HG03432 (cell line): ENCODE measurements around the gene AFF1.
"Not testable (repeated sequence)": the region's sequence is repeated elsewhere in the genome, so short reads cannot be mapped to it uniquely, and the experiment has no call there.

Experiments used
- ATAC-seq: cut with Tn5 transposase; IDR thresholded peaks from one replicate; pipeline ENCODE4 v1.9.1; 2021; ENCODE audit warnings: mild to moderate bottlenecking, moderate library complexity; ENCODE audit not compliant: unreplicated experiment

AFF1 gene

GRCh38 chr4:87077914-87078585 lies 143.2 kb downstream of the AFF1 start:
- ATAC-seq = no peak

DNA sequence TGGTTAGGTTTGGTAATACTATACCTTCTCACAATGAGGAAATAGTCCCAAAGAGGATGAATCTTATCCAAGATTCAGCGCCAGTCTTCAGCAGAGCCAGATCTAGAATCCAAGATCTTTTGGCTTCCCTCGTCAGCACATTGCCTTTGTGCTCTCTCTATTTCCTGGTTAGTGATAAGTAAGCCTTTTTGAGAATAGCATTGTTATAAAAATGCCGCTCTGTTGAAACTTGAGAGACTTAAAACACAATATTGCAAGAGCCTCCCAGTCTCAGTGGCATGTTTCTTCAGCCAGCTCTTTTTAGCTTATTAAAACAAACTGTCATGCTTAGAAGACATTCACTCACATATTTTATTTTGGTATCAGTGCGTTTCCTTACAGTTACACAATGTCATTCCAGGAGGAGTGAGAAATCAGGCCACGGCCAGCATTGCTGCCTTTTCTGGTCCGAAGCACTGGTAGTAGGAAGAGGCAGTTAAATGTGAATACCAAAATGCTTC lies 144.2 kb downstream of the AFF1 start:
- no peak for ATAC-seq

DNA sequence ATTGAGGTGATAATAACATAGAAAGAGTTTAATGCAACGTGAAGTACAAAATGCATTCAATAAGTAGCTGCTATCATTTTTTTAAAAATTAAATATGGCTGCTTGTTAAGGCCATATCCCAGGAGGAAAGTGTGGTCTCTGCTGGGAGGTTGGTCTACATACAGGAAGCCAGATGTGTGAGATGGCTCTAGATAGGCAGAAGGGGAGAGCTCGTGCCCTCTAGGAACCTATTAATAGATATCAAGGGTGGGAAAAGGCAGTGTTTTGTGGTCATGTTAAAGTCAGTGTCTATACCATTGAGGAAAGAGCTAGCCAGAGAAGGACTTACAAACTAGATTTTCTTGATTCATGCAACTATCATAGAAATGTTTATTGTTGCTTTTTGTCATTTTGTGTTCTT lies 145.2 kb downstream of the AFF1 start:
- no peak for ATAC-seq

GRCh38 chr4:87080462-87080861 lies 145.7 kb downstream of the AFF1 start:
- ATAC-seq = no peak

- ATAC-seq = no peak
Observed at GRCh38 chr4:87081826-87082225, 147.0 kb downstream of the AFF1 start.

- ATAC-seq = not testable (repeated sequence)
Observed at GRCh38 chr4:87085732-87086131, 150.9 kb downstream of the AFF1 start.

DNA sequence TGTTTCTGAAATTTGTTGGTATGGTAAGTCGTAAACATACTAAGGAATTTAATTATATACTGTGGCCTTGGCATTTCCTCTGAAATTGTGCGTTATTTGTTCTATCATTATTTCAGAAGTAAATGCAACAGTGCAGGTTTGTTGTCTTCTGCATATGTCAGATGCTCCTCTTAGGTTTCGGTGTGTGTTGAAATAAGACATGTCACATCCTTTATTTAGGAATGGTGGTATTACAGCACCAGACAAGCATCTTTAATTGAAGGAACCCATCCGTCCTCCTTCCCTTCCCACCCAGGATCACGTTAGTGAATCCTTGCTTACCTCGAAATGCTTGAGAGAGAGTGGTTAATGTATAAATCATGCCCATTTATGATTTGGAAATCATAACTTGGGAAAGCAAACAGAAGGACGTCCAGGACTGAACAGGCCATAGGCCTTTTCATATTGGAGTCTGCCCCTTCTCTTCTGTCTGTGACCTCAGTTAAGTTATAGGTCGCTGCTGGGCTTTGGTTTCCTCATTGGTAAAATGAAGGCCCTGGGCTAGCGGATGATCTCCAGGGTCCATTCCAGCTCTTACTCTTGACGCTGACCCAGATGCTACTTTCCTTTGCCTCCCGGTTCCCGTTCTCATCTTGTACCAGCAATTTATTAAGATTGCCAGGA lies 151.5 kb downstream of the AFF1 start:
- ATAC-seq = no peak

GRCh38 chr4:87087015-87087414 lies 152.2 kb downstream of the AFF1 start:
- ATAC-seq = no peak

- ATAC-seq = no peak
Observed at GRCh38 chr4:87087420-87087819, 152.6 kb downstream of the AFF1 start.

- no peak for ATAC-seq
Observed at GRCh38 chr4:87088186-87088585, 153.4 kb downstream of the AFF1 start.

- no peak for ATAC-seq
Observed at GRCh38 chr4:87089368-87089767, 154.6 kb downstream of the AFF1 start.

- ATAC-seq = no peak
Observed at GRCh38 chr4:87090305-87090704, 155.5 kb downstream of the AFF1 start.

DNA sequence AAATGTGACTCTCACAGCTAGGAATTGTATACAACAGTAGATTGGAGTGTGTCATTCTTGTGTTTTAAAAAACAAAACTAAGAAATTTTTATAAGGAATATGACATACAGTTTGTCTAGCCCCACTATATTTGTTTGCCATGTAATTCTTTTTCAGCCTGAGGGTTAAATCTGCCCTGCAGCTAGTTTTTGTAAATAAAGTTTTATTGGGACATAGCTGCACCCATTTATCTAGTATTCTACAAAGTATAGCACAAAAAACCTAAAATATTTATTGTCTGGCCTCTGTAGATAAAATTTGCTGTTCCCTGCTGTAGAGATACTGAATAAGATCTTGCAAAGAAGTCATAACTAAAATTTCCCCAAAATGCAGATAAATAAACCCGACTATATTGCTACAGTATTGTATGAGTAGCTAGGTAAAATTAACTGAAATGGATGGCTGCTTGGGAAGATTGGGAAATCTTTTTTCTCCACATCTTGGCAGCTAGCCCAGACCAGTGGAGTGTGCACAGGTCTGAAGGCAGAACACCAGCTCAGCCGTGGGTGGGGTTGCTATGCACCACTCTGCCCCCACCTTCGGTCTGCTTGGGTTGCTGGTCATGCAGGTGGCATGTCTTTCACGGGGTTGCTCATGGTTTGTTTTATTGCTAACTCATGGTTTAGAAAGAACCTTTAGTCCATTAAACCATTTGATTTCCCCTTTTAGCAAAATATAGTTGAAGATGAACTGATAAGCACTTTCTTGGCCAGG lies 157.8 kb downstream of the AFF1 start:
- ATAC-seq = peak; percentile 55

DNA sequence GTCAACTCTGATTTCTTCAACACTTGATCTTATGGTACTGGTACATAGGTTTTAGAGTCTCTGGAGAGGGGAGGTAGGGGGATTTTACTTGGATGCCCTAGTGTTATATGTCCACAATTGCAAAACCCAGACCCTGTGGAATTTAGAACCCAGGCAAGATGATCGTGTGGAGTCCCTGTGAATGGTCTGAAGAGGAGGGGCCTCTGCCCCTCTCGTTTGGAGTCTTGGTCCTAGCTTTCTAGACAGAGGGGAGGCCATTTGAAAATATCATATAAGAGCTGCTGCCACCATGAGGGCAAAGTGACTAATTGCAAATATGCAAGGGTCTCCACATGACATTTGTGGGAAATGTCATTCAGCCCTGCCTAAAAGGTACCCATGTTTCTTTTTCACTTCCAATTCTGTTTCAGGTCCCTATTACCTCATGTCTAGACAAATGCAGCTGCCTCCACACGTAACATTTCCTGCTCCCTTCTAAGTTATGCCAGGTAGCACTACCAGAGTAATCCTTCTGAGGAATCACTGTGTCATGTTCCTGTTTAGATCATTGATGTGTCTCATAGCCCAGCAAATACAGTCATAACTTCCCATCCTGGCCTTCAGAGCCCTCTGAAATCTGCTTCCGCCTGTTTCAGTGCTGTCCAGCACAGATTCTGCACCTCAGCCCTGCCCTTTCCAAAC lies 158.8 kb downstream of the AFF1 start:
- ATAC-seq = peak; percentile 88

DNA sequence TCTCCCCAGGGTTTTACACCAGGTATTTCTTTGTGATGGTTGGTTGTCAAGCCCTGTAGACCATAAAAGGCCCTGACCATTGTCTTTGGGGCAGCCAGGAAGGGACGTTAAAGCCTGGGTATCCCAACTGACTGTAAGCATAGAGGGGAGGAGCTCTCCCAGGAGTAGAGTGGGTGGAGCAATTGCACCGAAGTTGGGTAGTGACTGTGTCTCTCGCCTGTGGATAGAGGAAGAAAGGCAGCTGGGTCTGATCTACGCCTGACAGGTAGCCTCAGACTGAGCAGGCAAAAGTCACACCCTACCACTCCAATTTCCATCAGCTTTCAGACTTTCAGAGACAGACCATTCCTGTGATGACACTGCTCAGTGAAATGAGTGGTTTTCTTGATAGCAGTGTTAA lies 162.3 kb downstream of the AFF1 start:
- ATAC-seq = no peak

DNA sequence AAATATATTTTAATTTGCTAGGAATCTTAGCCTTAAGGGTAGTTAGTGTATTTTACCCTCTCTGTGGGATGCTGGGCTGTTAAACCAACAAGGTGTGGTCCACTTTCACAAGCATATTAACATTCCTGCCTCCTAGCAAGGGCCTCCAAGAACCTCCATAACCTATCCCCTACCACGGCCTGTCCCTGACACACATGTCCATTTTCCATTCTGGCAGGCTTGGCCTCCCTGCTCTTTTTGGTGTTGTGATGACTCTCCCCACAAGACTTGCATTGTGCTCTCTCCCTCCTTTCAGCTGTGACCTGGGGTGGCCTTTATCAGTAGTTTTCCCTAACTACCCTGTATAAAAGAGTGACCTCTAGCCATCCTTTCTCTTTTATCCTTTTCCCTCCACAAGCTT lies 165.4 kb downstream of the AFF1 start:
- no peak for ATAC-seq

DNA sequence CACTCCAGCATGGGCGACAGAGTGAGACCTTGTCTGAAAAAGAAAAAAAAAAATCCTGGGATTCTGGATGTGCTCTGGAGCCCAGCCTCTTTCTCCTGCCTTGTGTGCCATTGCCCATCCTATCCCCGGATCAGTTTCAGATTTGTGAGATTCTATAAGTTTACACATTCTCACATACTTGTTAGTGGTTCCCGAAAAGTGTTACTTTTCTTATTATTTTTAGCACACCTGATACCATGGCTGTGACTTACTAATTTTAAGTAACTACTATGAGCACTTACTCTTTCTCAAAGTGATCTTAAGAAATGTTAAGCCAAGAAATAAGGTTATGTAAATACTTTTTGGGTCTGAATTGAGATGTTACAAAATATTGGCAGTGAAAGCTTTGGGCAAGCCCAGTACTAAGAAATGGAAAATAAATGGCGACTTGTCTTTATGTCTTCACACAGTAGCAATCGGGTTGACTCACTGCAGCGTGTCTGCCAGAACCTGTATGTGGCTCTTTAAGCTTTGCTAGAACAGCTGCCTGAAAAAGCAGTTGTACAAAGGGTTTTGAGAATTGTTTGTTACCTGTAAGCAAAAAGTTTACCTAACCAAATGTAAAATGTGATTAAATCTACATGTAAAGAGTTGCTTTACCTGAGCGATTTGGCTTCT lies 166.9 kb downstream of the AFF1 start:
- ATAC-seq = no peak

- ATAC-seq = no peak
Observed at GRCh38 chr4:87103086-87103485, 168.3 kb downstream of the AFF1 start.

GRCh38 chr4:87103691-87104187 lies 168.9 kb downstream of the AFF1 start:
- no peak for ATAC-seq

GRCh38 chr4:87105101-87105845 lies 170.5 kb downstream of the AFF1 start:
- no peak for ATAC-seq
